Brain microvascular endothelial cell (primary cell): ENCODE measurements around the gene ADAM12.

Experiments
- DNase-seq: peaks from one replicate; pipeline ENCODE4 v3.0.0-alpha.2; 2020
- H3K27ac ChIP-seq: fragments of 250-450 bp; sonication (Bioruptor Pico); 2 replicates; pipeline ENCODE4 v1.5.1; 2020; ENCODE audit warnings: mild to moderate bottlenecking, moderate library complexity
- H3K27me3 ChIP-seq: fragments of 250-450 bp; sonication (Bioruptor Pico); replicated peaks from 2 replicates; pipeline ENCODE4 v1.5.1; 2020; ENCODE audit warnings: mild to moderate bottlenecking
- H3K36me3 ChIP-seq: fragments of 250-450 bp; sonication (Bioruptor Pico); replicated peaks from 2 replicates; pipeline ENCODE4 v1.5.1; 2020; ENCODE audit warnings: mild to moderate bottlenecking
- H3K4me3 ChIP-seq: 2 replicates; pipeline ENCODE4 v1.5.1; 2011; ENCODE audit warnings: low read depth, mild to moderate bottlenecking, control low read depth, low read length, moderate library complexity
- CTCF ChIP-seq: IDR thresholded peaks from 2 replicates; pipeline ENCODE4 v1.5.1; 2011; ENCODE audit warnings: low read depth, mild to moderate bottlenecking, moderate library complexity, low read length, control low read depth, inconsistent platforms; ENCODE audit errors: missing control alignments
- in situ Hi-C: cut with HindIII; loops from 2 replicates; pipeline ENCODE4 v1.10.0; 2017; ENCODE audit warnings: low sequenced_read_pairs, low pct_ligation_motif_present

Gene ADAM12

GRCh38 chr10:126157189-126157588, 231.1 kb downstream of the ADAM12 start:
- Histone ChIP-seq H3K27ac (no peak overlapping the region), H3K27me3 (no peaks in the 10 kb centered on the region), H3K4me3 (no peak overlapping the region), H3K36me3 (no peaks in the 10 kb centered on the region)
- DNase-seq, result no peak
- in situ Hi-C loops, result no loop called here
- no peak for TF ChIP-seq CTCF

- H3K4me3 ChIP-seq, result no peak overlapping the region
- no peaks in the 10 kb centered on the region for H3K36me3 ChIP-seq
- no peaks in the 10 kb centered on the region for H3K27me3 ChIP-seq
- no peak for TF ChIP-seq CTCF
- no peak overlapping the region for H3K27ac ChIP-seq
- no peak for DNase-seq
- in situ Hi-C loops, result no loop called here
These were observed 231.8 kb downstream of the ADAM12 start for GRCh38 chr10:126156503-126156902.

GRCh38 chr10:126156012-126156411, 232.3 kb downstream of the ADAM12 start:
- H3K36me3 ChIP-seq, result no peaks in the 10 kb centered on the region
- H3K4me3 ChIP-seq, result no peak overlapping the region
- no peak for TF ChIP-seq CTCF
- H3K27me3 ChIP-seq, result no peaks in the 10 kb centered on the region
- no peak overlapping the region for H3K27ac ChIP-seq
- in situ Hi-C loops, result no loop called here
- DNase-seq, result no peak

GRCh38 chr10:126155528-126155927, 232.7 kb downstream of the ADAM12 start:
- H3K4me3 ChIP-seq, result no peak overlapping the region
- in situ Hi-C loops, result no loop called here

GRCh38 chr10:126153711-126154628, 234.3 kb downstream of the ADAM12 start:
- H3K4me3 ChIP-seq, result no peak overlapping the region
- TF ChIP-seq CTCF, result no peak
- no peaks in the 10 kb centered on the region for H3K27me3 ChIP-seq
- DNase-seq, result peak; percentile 30
- in situ Hi-C loops, result no loop called here
- H3K27ac ChIP-seq, result no peak overlapping the region
- H3K36me3 ChIP-seq, result no peaks in the 10 kb centered on the region

More at GRCh38 chr10:126155528-126155927, 232.7 kb downstream of the ADAM12 start:
- H3K27ac ChIP-seq, result no peak overlapping the region
- DNase-seq, result no peak
- no peaks in the 10 kb centered on the region for H3K36me3 ChIP-seq
- no peaks in the 10 kb centered on the region for H3K27me3 ChIP-seq
- no peak for TF ChIP-seq CTCF
